H1 (cell line): ENCODE measurements around the gene RERE. TPM values are rescaled to one million over a fixed set of nuclear protein-coding genes. Genes with fewer than 3 reads are reported as not detected.

Experiments
- CTCF ChIA-PET: fragments of 300-600 bp; sonication (Branson Sonifier 250); formaldehyde crosslinking; loops from one replicate; lab custom pipeline; 2021; ENCODE audit not compliant: partially characterized antibody; lab: Charles Lee
- POLR2A ChIA-PET: fragments of 300-600 bp; sonication (Branson Sonifier 250); formaldehyde crosslinking; loops from one replicate; lab custom pipeline; 2021; ENCODE audit warnings: inconsistent platforms; ENCODE audit not compliant: partially characterized antibody; lab: Charles Lee
- DNase-seq, 2 experiments: peaks; one replicate each; pipeline versions ENCODE4 v3.0.0 to v3.0.0-alpha.2; 2010 to 2022; ENCODE audit warnings: low spot score in 2 of 2, low read depth in 1 of 2, mixed read lengths in 1 of 2
- FAIRE-seq: peaks from 2 replicates; lab custom pipeline; 2011; peaks lifted over from hg19 to GRCh38; lab: Jason Lieb, UNC
- H2AFZ ChIP-seq: 2 replicates; pipeline ENCODE4 v1.8.1; 2012; ENCODE audit warnings: low read length, inconsistent platforms
- H2AK5ac ChIP-seq: 2 replicates; pipeline ENCODE4 v1.6.1; 2013; ENCODE audit warnings: low read depth, low read length
- H2BK120ac ChIP-seq: replicated peaks from 2 replicates; pipeline ENCODE3; 2013; ENCODE audit warnings: low read depth, low read length, inconsistent platforms
- H2BK12ac ChIP-seq: 2 replicates; pipeline ENCODE4 v1.6.1; 2013; ENCODE audit warnings: low read depth, low read length
- H2BK15ac ChIP-seq: 2 replicates; pipeline ENCODE4 v1.6.1; 2013; ENCODE audit warnings: low read length
- H2BK20ac ChIP-seq: 2 replicates; pipeline ENCODE4 v1.6.1; 2013; ENCODE audit warnings: low read length
- H2BK5ac ChIP-seq: 2 replicates; pipeline ENCODE4 v1.6.1; 2013; ENCODE audit warnings: low read depth, low read length
- H3K14ac ChIP-seq: 2 replicates; pipeline ENCODE4 v1.6.1; 2013; ENCODE audit warnings: inconsistent platforms; ENCODE audit not compliant: insufficient read length
- H3K18ac ChIP-seq: 2 replicates; pipeline ENCODE4 v1.6.1; 2013; ENCODE audit warnings: low read length; ENCODE audit errors: extremely low read depth
- H3K23ac ChIP-seq: 2 replicates; pipeline ENCODE4 v1.6.1; 2013; ENCODE audit warnings: inconsistent platforms; ENCODE audit not compliant: insufficient read length
- H3K23me2 ChIP-seq: 2 replicates; pipeline ENCODE4 v1.6.1; 2013; ENCODE audit warnings: low read depth, low read length
- H3K27ac ChIP-seq: 2 replicates; pipeline ENCODE4 v1.6.1; 2011; ENCODE audit warnings: low read depth, low read length, inconsistent platforms
- H3K27me3 ChIP-seq, 4 experiments: replicated peaks in 1 of 4; 1 replicate in 1 of 4; 2 replicates in 3 of 4; pipeline versions ENCODE4 v1.6.1 to v1.8.1; 2011 to 2013; ENCODE audit warnings: low read length in 3 of 4, mild to moderate bottlenecking in 3 of 4, inconsistent platforms in 2 of 4, mixed read lengths in 2 of 4, moderate library complexity in 1 of 4; ENCODE audit not compliant: control insufficient read depth in 3 of 4, insufficient read depth in 3 of 4; ENCODE audit errors: extremely low read depth in 1 of 4
- H3K36me3 ChIP-seq, 4 experiments: 2 replicates each; pipeline versions ENCODE4 v1.6.1 to v1.8.1; 2011 to 2013; ENCODE audit warnings: mild to moderate bottlenecking in 4 of 4, low read length in 3 of 4, moderate library complexity in 2 of 4, control low read depth in 1 of 4, inconsistent platforms in 1 of 4; ENCODE audit not compliant: insufficient read depth in 4 of 4, control insufficient read depth in 2 of 4
- H3K4ac ChIP-seq: replicated peaks from 2 replicates; pipeline ENCODE3; 2013; ENCODE audit warnings: low read length, low read depth, mixed read lengths, inconsistent platforms; ENCODE audit not compliant: insufficient read length
- H3K4me1 ChIP-seq, 4 experiments: replicated peaks in 1 of 4; 1 replicate in 1 of 4; 2 replicates in 3 of 4; pipeline versions ENCODE4 v1.6.1 to v1.8.1; 2011 to 2013; ENCODE audit warnings: low read length in 3 of 4, inconsistent platforms in 2 of 4, mixed read lengths in 1 of 4; ENCODE audit not compliant: insufficient read depth in 4 of 4, control insufficient read depth in 3 of 4
- H3K4me2 ChIP-seq, 2 experiments: 2 replicates each; pipeline versions ENCODE4 v1.6.1 to v1.8.1; 2011 to 2013; ENCODE audit warnings: low read depth in 2 of 2, low read length in 2 of 2, control low read depth in 1 of 2, inconsistent platforms in 1 of 2, mild to moderate bottlenecking in 1 of 2; ENCODE audit not compliant: insufficient read depth in 1 of 2
- H3K4me3 ChIP-seq, 4 experiments: fragments of 200-600, 300-600 bp in 1 of 4; sonication (generic), shearing (Covaris generic), sonication (Bioruptor Twin) in 1 of 4; 2 replicates each; pipeline versions ENCODE4 v1.5.1 to v1.8.1; 2011 to 2016; ENCODE audit warnings: low read length in 4 of 4, low read depth in 3 of 4, control low read depth in 2 of 4, inconsistent platforms in 2 of 4, mild to moderate bottlenecking in 2 of 4, mixed read lengths in 1 of 4, moderate library complexity in 1 of 4; ENCODE audit not compliant: insufficient read depth in 2 of 4; ENCODE audit errors: extremely low read depth in 1 of 4
- H3K56ac ChIP-seq: replicated peaks from 2 replicates; pipeline ENCODE3; 2013; ENCODE audit warnings: low read depth, mild to moderate bottlenecking, mixed read lengths, low read length, inconsistent platforms; ENCODE audit not compliant: insufficient read length
- H3K79me1 ChIP-seq: 2 replicates; pipeline ENCODE4 v1.6.1; 2013; ENCODE audit warnings: low read depth, low read length, control low read depth
- H3K79me2 ChIP-seq, 2 experiments: 2 replicates each; pipeline versions ENCODE4 v1.6.1 to v1.8.1; 2012 to 2013; ENCODE audit warnings: low read length in 2 of 2, mild to moderate bottlenecking in 2 of 2, inconsistent platforms in 1 of 2; ENCODE audit not compliant: insufficient read depth in 2 of 2, control insufficient read depth in 1 of 2
- H3K9ac ChIP-seq, 4 experiments: replicated peaks in 1 of 4; 1 replicate in 1 of 4; 2 replicates in 3 of 4; pipeline versions ENCODE4 v1.6.1 to v1.8.1; 2011 to 2013; ENCODE audit warnings: low read depth in 3 of 4, low read length in 3 of 4, control low read depth in 2 of 4, mild to moderate bottlenecking in 2 of 4, moderate library complexity in 2 of 4, inconsistent platforms in 1 of 4; ENCODE audit errors: extremely low read depth in 1 of 4
- H3K9me3 ChIP-seq, 2 experiments: 2 replicates each; pipeline versions ENCODE4 v1.6.1 to v1.8.1; 2012 to 2013; ENCODE audit warnings: mild to moderate bottlenecking in 2 of 2, moderate library complexity in 2 of 2, control low read depth in 1 of 2, inconsistent platforms in 1 of 2, low read depth in 1 of 2, low read length in 1 of 2, mixed read lengths in 1 of 2; ENCODE audit not compliant: insufficient read depth in 2 of 2
- H4K20me1 ChIP-seq, 2 experiments: replicated peaks in 1 of 2; 2 replicates each; pipeline versions ENCODE3 to v1.8.1; 2011 to 2013; ENCODE audit warnings: inconsistent platforms in 2 of 2, low read length in 2 of 2, mild to moderate bottlenecking in 1 of 2; ENCODE audit not compliant: insufficient read depth in 2 of 2, control insufficient read depth in 1 of 2
- H4K5ac ChIP-seq: 2 replicates; pipeline ENCODE4 v1.6.1; 2013; ENCODE audit warnings: low read length, low read depth, mixed read lengths, inconsistent platforms; ENCODE audit not compliant: insufficient read length
- H4K8ac ChIP-seq: 2 replicates; pipeline ENCODE4 v1.8.0; 2013; ENCODE audit warnings: mild to moderate bottlenecking, moderate library complexity, low read length, inconsistent platforms; ENCODE audit not compliant: insufficient read depth; ENCODE audit errors: extremely low read depth
- H4K91ac ChIP-seq: replicated peaks from 2 replicates; pipeline ENCODE3; 2013; ENCODE audit warnings: low read length, mixed read lengths, inconsistent platforms; ENCODE audit not compliant: insufficient read length
- EP300 ChIP-seq, 2 experiments: IDR thresholded peaks; 1 replicate in 1 of 2; 2 replicates in 1 of 2; pipeline ENCODE4 v1.6.1; 2011 to 2012; ENCODE audit warnings: low read depth in 2 of 2, low read length in 2 of 2, mild to moderate bottlenecking in 2 of 2, borderline replicate concordance in 1 of 2, inconsistent platforms in 1 of 2, moderate library complexity in 1 of 2
- WGBS, 2 experiments: shearing (Covaris generic) in 1 of 2; methylation state at CpG; one replicate each; pipeline versions ENCODE4 v1.1.6 to v1.1.7; 2013 to 2015; ENCODE audit warnings: low lambda C conversion rate in 2 of 2, mixed read lengths in 2 of 2, inconsistent platforms in 1 of 2, low coverage in 1 of 2, missing lambda C conversion rate in 1 of 2; ENCODE audit not compliant: insufficient replicate concordance in 2 of 2, insufficient coverage in 1 of 2, insufficient read length in 1 of 2; ENCODE audit errors: extremely low coverage in 1 of 2, missing lambda C conversion rate in 1 of 2; 5-methylcytosine and 5-hydroxymethylcytosine counted together
- polyA plus RNA-seq, 7 experiments: library from polyadenylated mRNA; depleted of rRNA in 3 of 7; stranded (reverse) in 5 of 7; unstranded in 2 of 7; fragments of >200 nt in 5 of 7; fragments of 200-250 nt in 2 of 7; gene quantifications; 1 replicate in 5 of 7; 2 replicates in 1 of 7; 4 replicates in 1 of 7; pipeline versions ENCODE4 v1.2.1 to v1.2.3, GENCODE V29; 2011 to 2013; ENCODE audit warnings: missing spikeins in 2 of 7, mixed read lengths in 2 of 7
- total RNA-seq: library from RNA; stranded (reverse); fragmentation: NEBNext Ultra II Directional; extraction: Animal tissue kit (Norgen Biotek cat#: 25700); gene quantifications from 2 replicates; pipeline ENCODE4 v1.2.1, GENCODE V29; 2021

Gene RERE
- total and polyA plus RNA-seq, 2 of the 8 experiments (the other 6 are each of a cell fraction or from before 2014, with no cell fraction given) = 15.3 to 142 TPM

DNA sequence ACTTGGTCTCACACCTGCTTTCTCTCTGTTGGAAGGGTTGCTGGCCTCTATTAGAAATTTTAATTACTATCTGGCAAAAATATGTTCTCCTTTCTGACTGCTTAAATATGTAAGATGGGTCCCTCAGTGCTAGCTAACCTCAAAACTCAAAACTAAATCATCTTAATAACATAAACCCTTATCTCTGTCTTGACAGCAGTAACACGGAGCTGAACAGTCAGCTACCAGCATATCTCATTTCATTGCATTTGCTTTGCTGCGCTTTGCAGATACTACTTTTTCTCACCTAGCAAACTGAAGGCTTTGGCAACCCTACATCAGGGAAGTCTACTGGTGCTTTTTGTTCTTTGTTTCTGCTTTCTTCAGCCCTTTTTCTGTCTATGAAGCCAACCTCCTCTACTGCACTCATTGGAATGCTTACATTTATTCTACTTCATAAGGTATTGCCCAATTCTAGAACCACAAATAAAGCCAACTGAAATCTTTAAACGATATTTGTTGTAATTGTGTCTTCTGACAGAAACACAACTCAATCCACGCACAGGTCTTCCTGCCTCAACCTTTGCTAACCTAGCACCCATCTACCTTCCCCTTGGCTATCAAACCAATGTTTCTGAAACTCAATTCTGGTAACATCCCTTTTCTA lies 95.6 kb downstream of the RERE start:
- no peaks in the 10 kb centered on the region for H3K27me3 ChIP-seq
- no peak overlapping the region for H3K23ac ChIP-seq
- no peaks in the 10 kb centered on the region for H3K36me3 ChIP-seq
- H3K4me3 ChIP-seq = no peak overlapping the region
- H4K8ac ChIP-seq = no peak overlapping the region
- no peak overlapping the region for H3K56ac ChIP-seq
- 93% methylated on average over 4 of the region's 4 CpGs; no CpG with 5 or more reads in 1 of the 2 experiments for whole genome bisulfite sequencing, 2 experiments
- H2AK5ac ChIP-seq = no peak overlapping the region
- H3K27ac ChIP-seq = no peak overlapping the region
- no peaks in the 10 kb centered on the region; the same call in 1 of the 2 replicates for H3K79me1 ChIP-seq
- H3K4me2 ChIP-seq = no peak overlapping the region
- H2BK120ac ChIP-seq = no peak overlapping the region
- no peaks in the 10 kb centered on the region for H3K9me3 ChIP-seq
- H2BK5ac ChIP-seq = no peak overlapping the region
- ChIA-PET CTCF (interaction anchor here (0.8 to 1.4 kb wide), 4 partner anchors 9 to 170 kb away, joined by 3 to 6 read pairs (median 4); no protein-coding TSS in a partner anchor), POLR2A (interaction anchor here (0.7 to 3.1 kb wide), 4 partner anchors 12 to 169 kb away, joined by 3 to 22 read pairs (median 4); no protein-coding TSS in a partner anchor)
- H3K4ac ChIP-seq = no peak overlapping the region
- H2BK20ac ChIP-seq = no peak overlapping the region
- TF ChIP-seq EP300 (IDR thresholded peaks at IDR 0.05; ENCODE audit: borderline replicate concordance in 1 of 2, low read depth in 2 of 2, low read length in 2 of 2) = no peak
- H3K9ac ChIP-seq = no peak overlapping the region
- peaks cover 3 to 4% of the 10 kb centered on the region in 2 experiments for H4K20me1 ChIP-seq
- H3K4me1 ChIP-seq = peaks cover 0 to 14% (median 7%) of the 10 kb centered on the region in 4 experiments; a peak in 5 of 7 replicates
- H3K79me2 ChIP-seq = peaks cover 0 to 82% of the 10 kb centered on the region in 2 experiments; a peak in 3 of 4 replicates
- H3K18ac ChIP-seq = no peak overlapping the region
- H4K5ac ChIP-seq = no peak overlapping the region
- H2BK12ac ChIP-seq = no peak overlapping the region
- FAIRE-seq (no peak), DNase-seq (no peak)
- no peak overlapping the region for H2BK15ac ChIP-seq
- H3K23me2 ChIP-seq = no peaks in the 10 kb centered on the region; the same call in 1 of the 2 replicates
- H3K14ac ChIP-seq = no peak overlapping the region
- no peak overlapping the region for H4K91ac ChIP-seq
- H2AFZ ChIP-seq = no peak overlapping the region
